Measurements from ENCODE around the gene TFF2.

The TFF2 gene

GRCh38 chr21:42317826-42318746 lies 32.7 kb downstream of the TFF2 start:
- peak; percentile 8 to 11 for DNase-seq

GRCh38 chr21:42317341-42317741 lies 33.5 kb downstream of the TFF2 start:
- peak in 1 of 2 experiments; percentile 0 for DNase-seq

GRCh38 chr21:42316891-42317290 lies 33.9 kb downstream of the TFF2 start:
- peak in 1 of 2 experiments; percentile 4 for DNase-seq

GRCh38 chr21:42315296-42315891 lies 35.4 kb downstream of the TFF2 start, which contains the start of gene TFF3:
TFF3 (minus strand) TSS chr21:42315409; CDS start chr21:42315374, 35 bp downstream.
- peak; percentile 8 to 12 for DNase-seq

GRCh38 chr21:42314616-42315295 lies 36.0 kb downstream of the TFF2 start:
- peak; percentile 4 to 7 for DNase-seq

- peak; percentile 11 to 13 for DNase-seq
Observed at GRCh38 chr21:42313501-42313969, 37.3 kb downstream of the TFF2 start.

GRCh38 chr21:42312626-42313104 lies 38.1 kb downstream of the TFF2 start:
- DNase-seq: peak; percentile 4 to 11

- peak in 1 of 2 experiments; percentile 13 for DNase-seq
Observed at GRCh38 chr21:42311816-42312625, 38.8 kb downstream of the TFF2 start.

GRCh38 chr21:42311160-42311559 lies 39.6 kb downstream of the TFF2 start:
- no peak for DNase-seq

GRCh38 chr21:42310411-42311001 lies 40.3 kb downstream of the TFF2 start:
- no peak for DNase-seq

- peak; percentile 83 to 84 for DNase-seq
Observed at GRCh38 chr21:42309753-42310213, 41.0 kb downstream of the TFF2 start.

GRCh38 chr21:42308914-42309752 lies 41.7 kb downstream of the TFF2 start:
- no peak for DNase-seq

GRCh38 chr21:42308161-42308913 lies 42.5 kb downstream of the TFF2 start:
- no peak for DNase-seq

- no peak for DNase-seq
Observed at GRCh38 chr21:42307106-42307505, 43.7 kb downstream of the TFF2 start.

GRCh38 chr21:42306366-42307035 lies 44.3 kb downstream of the TFF2 start:
- DNase-seq: no peak

- DNase-seq: no peak
Observed at GRCh38 chr21:42305707-42306147, 45.1 kb downstream of the TFF2 start.

GRCh38 chr21:42304556-42305454 lies 46.0 kb downstream of the TFF2 start:
- DNase-seq: no peak

GRCh38 chr21:42303443-42303842 lies 47.4 kb downstream of the TFF2 start:
- no peak for DNase-seq

Measured in activated T-cell treated with anti-CD3 and anti-CD28 coated beads, Interleukin-2, amount 50 U/mL, for 48 hours (primary cell).